Aorta (tissue), 5 donors: ENCODE data around the gene UBE3D. TPM values are rescaled to one million over a fixed set of nuclear protein-coding genes. Genes with fewer than 3 reads are reported as not detected.

ENCODE experiments used
- ATAC-seq: fragments of 200-7000 bp; cut with Tn5 transposase; one replicate; pipeline ENCODE4 v1.9.1; 2022; ENCODE audit warnings: moderate library complexity; ENCODE audit not compliant: low FRiP score
- DNase-seq, 2 donors: peaks; one replicate each; pipeline ENCODE4 v3.0.0-alpha.2; 2020
- H3K27ac ChIP-seq, 2 donors: one replicate each; pipeline ENCODE4 v1.5.1; 2013; ENCODE audit warnings: low read length in 2 of 2, mild to moderate bottlenecking in 2 of 2, moderate library complexity in 2 of 2, control low read depth in 1 of 2, inconsistent platforms in 1 of 2, low read depth in 1 of 2
- H3K27me3 ChIP-seq, 2 donors: one replicate each; pipeline ENCODE4 v1.6.1; 2013; ENCODE audit warnings: control low read depth in 1 of 2, low read length in 1 of 2, mild to moderate bottlenecking in 1 of 2, moderate library complexity in 1 of 2; ENCODE audit not compliant: insufficient read depth in 2 of 2, control insufficient read depth in 1 of 2
- H3K36me3 ChIP-seq, 2 donors: one replicate each; pipeline ENCODE4 v1.6.1; 2013; ENCODE audit warnings: control low read depth in 1 of 2, low read length in 1 of 2, mild to moderate bottlenecking in 1 of 2; ENCODE audit not compliant: insufficient read depth in 2 of 2, control insufficient read depth in 1 of 2
- H3K4me1 ChIP-seq, 2 donors: one replicate each; pipeline ENCODE4 v1.6.1; 2013; ENCODE audit warnings: low read length in 2 of 2, control low read depth in 1 of 2, mild to moderate bottlenecking in 1 of 2, moderate library complexity in 1 of 2; ENCODE audit not compliant: insufficient read depth in 2 of 2, control insufficient read depth in 1 of 2
- H3K4me3 ChIP-seq, 2 donors: one replicate each; pipeline ENCODE4 v1.5.1; 2013; ENCODE audit warnings: low read length in 2 of 2, control low read depth in 1 of 2, mild to moderate bottlenecking in 1 of 2
- H3K9me3 ChIP-seq: one replicate; pipeline ENCODE4 v1.6.1; 2013; ENCODE audit warnings: mild to moderate bottlenecking, low read length; ENCODE audit not compliant: control insufficient read depth
- WGBS, 2 donors: extraction: QIAGEN DNeasy Blood & Tissue Kit; methylation state at CpG; one replicate each; pipeline ENCODE4 v1.1.7; 2013; 5-methylcytosine and 5-hydroxymethylcytosine counted together
- intact Hi-C, 2 donors: fragments of 100-400 bp; cut with DNase I; formaldehyde crosslinking; loops; one replicate each; pipeline versions ENCODE4 v1.14.2 to v1.15.0; 2022
- polyA plus RNA-seq, 2 donors: library from polyadenylated mRNA; stranded (reverse); fragments of 200-250 nt; gene quantifications; one replicate each; pipeline ENCODE4 v1.2.3, GENCODE V29; 2013
- total RNA-seq, 2 donors: library from RNA; stranded (reverse); fragmentation: NEBNext Ultra II Directional; extraction: Animal tissue kit (Norgen Biotek cat#: 25700); gene quantifications; one replicate each; pipeline ENCODE4 v1.2.1, GENCODE V29; 2021
- donor health status: healthy with polysubstance abuse.
- donor health status: Bipolar disorder and iron deficiency.
- donor health status: DM: no; HTN: no; CAD: no.
- donor health status: DM: no; HTN: no; CAD: no.
- donor health status: DM: yes; HTN: yes; CAD: no.

The UBE3D gene
- total and polyA plus RNA-seq, 4 donors: 1.8 to 7.7 (median 3.7) TPM

- Histone ChIP-seq H3K4me3 (no peak overlapping the region), H3K27me3 (no peaks in the 10 kb centered on the region), H3K4me1 (peaks cover 0 to 5% of the 10 kb centered on the region in 2 donors), H3K9me3 (no peaks in the 10 kb centered on the region), H3K27ac (no peak overlapping the region), H3K36me3 (no peaks in the 10 kb centered on the region)
- ATAC-seq (no peak), DNase-seq (no peak)
- WGBS, 2 donors: 43 to 45% methylated on average over 6 of the region's 6 CpGs
- intact Hi-C loops: no loop called here
Measured at GRCh38 chr6:82917346-82918064, 148.1 kb downstream of the UBE3D start.

- no peak for ATAC-seq
- Histone ChIP-seq H3K27ac (no peak overlapping the region), H3K27me3 (no peaks in the 10 kb centered on the region), H3K36me3 (no peaks in the 10 kb centered on the region), H3K4me1 (peaks cover 0 to 5% of the 10 kb centered on the region in 2 donors), H3K9me3 (no peaks in the 10 kb centered on the region), H3K4me3 (no peak overlapping the region)
- intact Hi-C loops: no loop called here
- DNase-seq: no peak
Measured at GRCh38 chr6:82915666-82916065, 150.0 kb downstream of the UBE3D start.

- DNase-seq: no peak
- intact Hi-C loops: no loop called here
- H3K9me3 ChIP-seq: no peaks in the 10 kb centered on the region
- H3K4me1 ChIP-seq: peaks cover 0 to 5% of the 10 kb centered on the region in 2 donors
- H3K36me3 ChIP-seq: no peaks in the 10 kb centered on the region
- no peak overlapping the region for H3K4me3 ChIP-seq
- ATAC-seq: no peak
- no peaks in the 10 kb centered on the region for H3K27me3 ChIP-seq
- H3K27ac ChIP-seq: no peak overlapping the region
- WGBS, 2 donors: 92 to 97% methylated on average over 4 of the region's 4 CpGs
Measured at GRCh38 chr6:82914511-82914910, 151.1 kb downstream of the UBE3D start.

GRCh38 chr6:82910820-82911219 lies 154.8 kb downstream of the UBE3D start:
- H3K36me3 ChIP-seq: no peaks in the 10 kb centered on the region

GRCh38 chr6:82910395-82910794 lies 155.2 kb downstream of the UBE3D start:
- Histone ChIP-seq H3K4me1 (peaks cover 0 to under 1% of the 10 kb centered on the region in 2 donors), H3K36me3 (no peaks in the 10 kb centered on the region), H3K27me3 (no peaks in the 10 kb centered on the region), H3K27ac (no peak overlapping the region), H3K4me3 (no peak overlapping the region), H3K9me3 (no peaks in the 10 kb centered on the region)
- 31 to 52% methylated on average over 1 of the region's 1 CpG for WGBS, 2 donors
- ATAC-seq (no peak), DNase-seq (no peak)
- intact Hi-C loops: no loop called here

More at GRCh38 chr6:82910820-82911219, 154.8 kb downstream of the UBE3D start:
- DNase-seq: no peak
- Histone ChIP-seq H3K4me3 (no peak overlapping the region), H3K9me3 (no peaks in the 10 kb centered on the region), H3K27me3 (no peaks in the 10 kb centered on the region), H3K27ac (no peak overlapping the region), H3K4me1 (peaks cover 0 to 2% of the 10 kb centered on the region in 2 donors)
- intact Hi-C loops: no loop called here
- no peak for ATAC-seq

- 73 to 86% methylated on average over 3 of the region's 3 CpGs for WGBS, 2 donors
- intact Hi-C loops: no loop called here
- H3K36me3 ChIP-seq: no peaks in the 10 kb centered on the region
- H3K27ac ChIP-seq: no peak overlapping the region
- no peaks in the 10 kb centered on the region for H3K4me1 ChIP-seq
- no peaks in the 10 kb centered on the region for H3K27me3 ChIP-seq
- no peak overlapping the region for H3K4me3 ChIP-seq
- no peak for DNase-seq
- no peak for ATAC-seq
- H3K9me3 ChIP-seq: no peaks in the 10 kb centered on the region
Measured at GRCh38 chr6:82909551-82909950, 156.1 kb downstream of the UBE3D start.

GRCh38 chr6:82908661-82909060 lies 157.0 kb downstream of the UBE3D start:
- peaks cover 0 to 1% of the 10 kb centered on the region in 2 donors for H3K27me3 ChIP-seq
- H3K36me3 ChIP-seq: no peaks in the 10 kb centered on the region
- H3K27ac ChIP-seq: no peak overlapping the region
- WGBS, 2 donors: 83 to 89% methylated on average over 2 of the region's 2 CpGs
- no peaks in the 10 kb centered on the region for H3K4me1 ChIP-seq
- DNase-seq: no peak
- H3K4me3 ChIP-seq: no peak overlapping the region
- intact Hi-C loops: no loop called here
- ATAC-seq: no peak
- H3K9me3 ChIP-seq: no peaks in the 10 kb centered on the region

- no peaks in the 10 kb centered on the region for H3K36me3 ChIP-seq
- H3K27me3 ChIP-seq: peaks cover 0 to 1% of the 10 kb centered on the region in 2 donors
- H3K4me3 ChIP-seq: no peak overlapping the region
- intact Hi-C loops: no loop called here
- WGBS, 2 donors: 20 to 24% methylated on average over 1 of the region's 1 CpG
- DNase-seq: no peak
- no peaks in the 10 kb centered on the region for H3K4me1 ChIP-seq
- H3K9me3 ChIP-seq: no peaks in the 10 kb centered on the region
- no peak overlapping the region for H3K27ac ChIP-seq
- no peak for ATAC-seq
Measured at GRCh38 chr6:82906951-82907350, 158.7 kb downstream of the UBE3D start.

GRCh38 chr6:82906489-82906888 lies 159.2 kb downstream of the UBE3D start:
- Histone ChIP-seq H3K36me3 (no peaks in the 10 kb centered on the region), H3K4me3 (no peak overlapping the region), H3K9me3 (no peaks in the 10 kb centered on the region), H3K4me1 (no peaks in the 10 kb centered on the region), H3K27ac (no peak overlapping the region), H3K27me3 (peaks cover 0 to 1% of the 10 kb centered on the region in 2 donors)
- intact Hi-C loops: no loop called here
- ATAC-seq (no peak), DNase-seq (no peak)
